Glutamatergic neuron (in vitro differentiated cells): ENCODE measurements around the gene ITGB1BP1. TPM values are rescaled to one million over a fixed set of nuclear protein-coding genes. Genes with fewer than 3 reads are reported as not detected.

Experiments
- DNase-seq: peaks from one replicate; pipeline ENCODE4 v3.0.0; 2022
- H3K27ac Mint-ChIP-seq: one replicate; pipeline ENCODE4 v1.8.0; 2020; ENCODE audit warnings: mild to moderate bottlenecking, mixed read lengths, inconsistent platforms; ENCODE audit not compliant: unreplicated experiment
- H3K27me3 Mint-ChIP-seq: one replicate; pipeline ENCODE4 v1.8.0; 2020; ENCODE audit warnings: mild to moderate bottlenecking, moderate library complexity, mixed read lengths, inconsistent platforms; ENCODE audit not compliant: unreplicated experiment
- H3K36me3 Mint-ChIP-seq: one replicate; pipeline ENCODE4 v1.8.0; 2020; ENCODE audit warnings: mild to moderate bottlenecking, mixed read lengths, inconsistent platforms; ENCODE audit not compliant: unreplicated experiment
- H3K4me1 Mint-ChIP-seq: one replicate; pipeline ENCODE4 v1.8.0; 2020; ENCODE audit warnings: mild to moderate bottlenecking, low read depth, mixed read lengths, inconsistent platforms; ENCODE audit not compliant: unreplicated experiment
- H3K4me3 Mint-ChIP-seq: one replicate; pipeline ENCODE4 v1.8.0; 2020; ENCODE audit warnings: mild to moderate bottlenecking, mixed read lengths, inconsistent platforms; ENCODE audit not compliant: unreplicated experiment
- H3K9me3 Mint-ChIP-seq: one replicate; pipeline ENCODE4 v1.8.0; 2020; ENCODE audit warnings: mild to moderate bottlenecking, moderate library complexity, mixed read lengths, inconsistent platforms; ENCODE audit not compliant: unreplicated experiment
- CTCF ChIP-seq: fragments of 200-600 bp; sonication (generic); IDR thresholded peaks from one replicate; pipeline ENCODE4 v1.5.0; 2021; ENCODE audit not compliant: partially characterized antibody, unreplicated experiment
- total RNA-seq: library from RNA; stranded (reverse); fragmentation: NEBNext Ultra II Directional; extraction: Animal tissue kit (Norgen Biotek cat#: 25700); gene quantifications from one replicate; pipeline ENCODE4 v1.2.1, GENCODE V29; 2021; ENCODE audit not compliant: unreplicated experiment

ITGB1BP1 gene
- total RNA-seq, 1 donor from 2014 or later, result 62.7 TPM

- Mint-ChIP-seq H3K4me1 (peaks cover 19% of the 10 kb centered on the region), H3K36me3 (no peaks in the 10 kb centered on the region), H3K27ac (no peak overlapping the region), H3K27me3 (peaks cover 5% of the 10 kb centered on the region), H3K9me3 (no peaks in the 10 kb centered on the region), H3K4me3 (no peak overlapping the region)
- TF ChIP-seq CTCF, result no peak
- DNase-seq, result no peak
Measured at GRCh38 chr2:9466147-9466683, 42.9 kb upstream of the ITGB1BP1 start.

- TF ChIP-seq CTCF, result no peak
- H3K9me3 Mint-ChIP-seq, result no peaks in the 10 kb centered on the region
- H3K27ac Mint-ChIP-seq, result no peak overlapping the region
- DNase-seq, result no peak
- no peaks in the 10 kb centered on the region for H3K36me3 Mint-ChIP-seq
- H3K27me3 Mint-ChIP-seq, result peaks cover 5% of the 10 kb centered on the region
- H3K4me1 Mint-ChIP-seq, result peaks cover 19% of the 10 kb centered on the region
- no peak overlapping the region for H3K4me3 Mint-ChIP-seq
Measured at GRCh38 chr2:9465170-9465569, 41.8 kb upstream of the ITGB1BP1 start.

- no peak for TF ChIP-seq CTCF
- no peak for DNase-seq
- no peaks in the 10 kb centered on the region for H3K36me3 Mint-ChIP-seq
- H3K4me3 Mint-ChIP-seq, result no peak overlapping the region
- peaks cover 5% of the 10 kb centered on the region for H3K27me3 Mint-ChIP-seq
- H3K27ac Mint-ChIP-seq, result peak overlapping the region; percentile 14
- peaks cover 19% of the 10 kb centered on the region for H3K4me1 Mint-ChIP-seq
- H3K9me3 Mint-ChIP-seq, result no peaks in the 10 kb centered on the region
Measured at GRCh38 chr2:9463698-9464034, 40.3 kb upstream of the ITGB1BP1 start.

GRCh38 chr2:9462886-9463697 is 39.8 kb upstream of the ITGB1BP1 start:
- peak overlapping the region; percentile 12 for H3K4me3 Mint-ChIP-seq
- no peaks in the 10 kb centered on the region for H3K36me3 Mint-ChIP-seq
- H3K9me3 Mint-ChIP-seq, result no peaks in the 10 kb centered on the region
- peaks cover 5% of the 10 kb centered on the region for H3K27me3 Mint-ChIP-seq
- H3K27ac Mint-ChIP-seq, result peak overlapping the region; percentile 86
- peaks cover 19% of the 10 kb centered on the region for H3K4me1 Mint-ChIP-seq
- no peak for TF ChIP-seq CTCF
- no peak for DNase-seq

GRCh38 chr2:9462313-9462712 is 39.0 kb upstream of the ITGB1BP1 start:
- Mint-ChIP-seq H3K9me3 (no peaks in the 10 kb centered on the region), H3K27ac (peak overlapping the region; percentile 50), H3K4me3 (no peak overlapping the region), H3K4me1 (peaks cover 19% of the 10 kb centered on the region), H3K36me3 (no peaks in the 10 kb centered on the region), H3K27me3 (peaks cover 5% of the 10 kb centered on the region)
- no peak for DNase-seq
- TF ChIP-seq CTCF, result no peak
